OCI-LY1 (cell line): Measurements from ENCODE around the gene SH3PXD2A.

Source experiments
- H2AFZ ChIP-seq: fragments of 200-600 bp; sonication (generic), shearing (Covaris generic); 2 replicates; pipeline ENCODE4 v1.6.0; 2014; ENCODE audit warnings: antibody characterized with exemption, mild to moderate bottlenecking, low read length
- H3F3A ChIP-seq: fragments of 200-600 bp; sonication (generic), shearing (Covaris generic); 2 replicates; pipeline ENCODE4 v1.6.0; 2014; ENCODE audit warnings: mild to moderate bottlenecking, antibody characterized with exemption, low read length, moderate library complexity; ENCODE audit not compliant: insufficient read depth
- H3K27ac ChIP-seq: fragments of 200-600 bp; sonication (generic); 2 replicates; pipeline ENCODE4 v1.5.1; 2014; ENCODE audit warnings: low read length, mixed run types, mild to moderate bottlenecking, low read depth; ENCODE audit not compliant: poor library complexity, severe bottlenecking
- H3K27me3 ChIP-seq: fragments of 200-600 bp; sonication (generic); 2 replicates; pipeline ENCODE4 v1.6.0; 2014; ENCODE audit warnings: antibody characterized with exemption, mild to moderate bottlenecking, low read length, moderate library complexity; ENCODE audit not compliant: insufficient read depth
- H3K36me3 ChIP-seq: fragments of 200-600 bp; sonication (generic); 2 replicates; pipeline ENCODE4 v1.6.1; 2014; ENCODE audit warnings: mild to moderate bottlenecking, antibody characterized with exemption, low read length, moderate library complexity, mixed read lengths; ENCODE audit not compliant: insufficient read depth
- H3K4me1 ChIP-seq: fragments of 200-600 bp; sonication (generic); 2 replicates; pipeline ENCODE4 v1.5.1; 2014; ENCODE audit warnings: mild to moderate bottlenecking, low read length, moderate library complexity; ENCODE audit not compliant: insufficient read depth, severe bottlenecking
- H3K4me2 ChIP-seq: fragments of 200-600 bp; sonication (generic), shearing (Covaris generic); 2 replicates; pipeline ENCODE4 v1.6.1; 2014; ENCODE audit warnings: low read length
- H3K4me3 ChIP-seq: fragments of 200-600 bp; sonication (generic); 2 replicates; pipeline ENCODE4 v1.5.1; 2014; ENCODE audit warnings: low read length, low read depth, mild to moderate bottlenecking, mixed read lengths; ENCODE audit not compliant: poor library complexity, severe bottlenecking
- H3K79me2 ChIP-seq: fragments of 200-600 bp; shearing (Covaris generic); 2 replicates; pipeline ENCODE4 v1.6.1; 2016; ENCODE audit warnings: mixed run types, low read length, mixed read lengths; ENCODE audit not compliant: insufficient read depth
- H3K9ac ChIP-seq: fragments of 200-600 bp; sonication (generic), shearing (Covaris generic); 2 replicates; pipeline ENCODE4 v1.6.1; 2014; ENCODE audit warnings: mild to moderate bottlenecking, low read length, mixed read lengths
- H3K9me2 ChIP-seq: fragments of 200-600 bp; sonication (generic), shearing (Covaris generic); 2 replicates; pipeline ENCODE4 v1.6.1; 2014; ENCODE audit warnings: low read depth, mild to moderate bottlenecking, low read length, mixed read lengths
- H3K9me3 ChIP-seq: fragments of 200-600 bp; shearing (Covaris generic); 2 replicates; pipeline ENCODE4 v1.6.1; 2014; ENCODE audit warnings: low read length, mixed read lengths
- H4K20me1 ChIP-seq: fragments of 200-600 bp; sonication (generic), shearing (Covaris generic); 2 replicates; pipeline ENCODE4 v1.6.0; 2016; ENCODE audit warnings: mild to moderate bottlenecking, low read length; ENCODE audit not compliant: insufficient read depth
- CTCF ChIP-seq: fragments of 200-600 bp; sonication (generic), shearing (Covaris generic); IDR thresholded peaks from 2 replicates; pipeline ENCODE4 v1.5.1; 2017; ENCODE audit warnings: mild to moderate bottlenecking, antibody characterized with exemption, low read length, moderate library complexity, mixed read lengths
- EZH2 ChIP-seq: fragments of 200-600 bp; sonication (generic), shearing (Covaris generic); IDR thresholded peaks from 2 replicates; pipeline ENCODE4 v1.8.0; 2017; ENCODE audit warnings: borderline replicate concordance, mixed run types, mild to moderate bottlenecking, antibody characterized with exemption, low read length, moderate library complexity, mixed read lengths

The SH3PXD2A gene

DNA sequence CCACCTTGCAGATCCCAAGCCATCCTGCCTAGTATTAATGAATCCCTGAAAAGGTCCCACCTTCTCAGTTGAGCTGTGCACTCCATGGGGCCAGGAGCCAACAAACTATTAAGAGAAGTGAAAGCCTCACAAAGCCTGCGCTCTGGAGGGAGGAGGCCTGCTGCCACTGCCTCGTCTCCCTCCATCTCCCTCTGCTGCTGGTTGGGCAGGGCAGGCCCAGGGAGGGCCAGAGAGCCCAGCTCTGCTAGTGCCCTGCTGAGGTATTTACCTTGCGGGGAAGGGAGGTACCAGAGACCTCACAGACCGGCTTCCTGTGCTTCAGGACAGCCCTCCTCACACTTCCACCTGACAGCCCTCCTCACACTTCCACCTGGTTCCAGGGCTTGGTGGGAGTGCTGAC is 171.5 kb downstream of the SH3PXD2A start:
- no peaks in the 10 kb centered on the region for H3K36me3 ChIP-seq
- H3K9ac ChIP-seq = no peak overlapping the region
- H3K79me2 ChIP-seq = no peaks in the 10 kb centered on the region

DNA sequence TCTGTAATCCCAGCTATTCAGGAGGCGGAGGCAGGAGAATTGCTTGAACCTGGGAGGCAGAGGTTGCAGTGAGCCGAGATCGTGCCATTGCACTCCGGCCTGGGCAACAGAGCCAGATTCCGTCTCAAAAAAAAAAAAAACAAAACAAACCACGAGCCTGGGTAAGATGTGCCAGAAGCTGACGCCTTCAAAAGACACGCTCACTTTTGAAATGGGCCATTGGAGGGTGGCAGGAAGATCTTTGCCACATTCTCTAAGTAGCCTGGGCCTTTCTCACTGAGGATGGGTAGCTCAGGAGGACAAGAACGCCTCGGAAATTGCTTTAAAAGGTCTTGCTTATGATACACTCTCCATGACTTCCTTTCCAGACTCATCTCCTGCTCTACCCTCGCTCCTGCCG is 172.7 kb downstream of the SH3PXD2A start:
- H3K4me3 ChIP-seq = no peak overlapping the region
- H3K4me2 ChIP-seq = no peak overlapping the region
- H3K27ac ChIP-seq = no peak overlapping the region

More for the DNA sequence above, 171.5 kb downstream of the SH3PXD2A start:
- Histone ChIP-seq H3K4me1 (peaks cover 10% of the 10 kb centered on the region), H3K9me2 (no peaks in the 10 kb centered on the region), H3K9me3 (no peaks in the 10 kb centered on the region), H3K4me2 (no peak overlapping the region), H2AFZ (no peak overlapping the region), H4K20me1 (no peaks in the 10 kb centered on the region), H3K27me3 (peaks cover 4% of the 10 kb centered on the region; the same call in 1 of the 2 replicates), H3K27ac (no peak overlapping the region), H3K4me3 (no peak overlapping the region), H3F3A (no peaks in the 10 kb centered on the region)
- TF ChIP-seq EZH2 (no peak), CTCF (no peak)

GRCh38 chr10:103681617-103682399 is 173.6 kb downstream of the SH3PXD2A start:
- H4K20me1 ChIP-seq = no peaks in the 10 kb centered on the region
- H3K79me2 ChIP-seq = no peaks in the 10 kb centered on the region
- no peaks in the 10 kb centered on the region for H3K9me2 ChIP-seq
- TF ChIP-seq CTCF = no peak
- no peaks in the 10 kb centered on the region for H3K9me3 ChIP-seq
- H3K4me1 ChIP-seq = peaks cover 24% of the 10 kb centered on the region
- no peaks in the 10 kb centered on the region for H3F3A ChIP-seq
- no peak overlapping the region for H2AFZ ChIP-seq
- H3K4me2 ChIP-seq = no peak overlapping the region
- no peak overlapping the region for H3K9ac ChIP-seq
- H3K36me3 ChIP-seq = no peaks in the 10 kb centered on the region
- H3K27ac ChIP-seq = no peak overlapping the region
- no peak overlapping the region for H3K4me3 ChIP-seq
- peaks cover 4% of the 10 kb centered on the region; the same call in 1 of the 2 replicates for H3K27me3 ChIP-seq

More for the DNA sequence above, 172.7 kb downstream of the SH3PXD2A start:
- Histone ChIP-seq H4K20me1 (no peaks in the 10 kb centered on the region), H3K27me3 (peaks cover 4% of the 10 kb centered on the region; the same call in 1 of the 2 replicates), H3K36me3 (no peaks in the 10 kb centered on the region), H3F3A (no peaks in the 10 kb centered on the region), H3K9me3 (no peaks in the 10 kb centered on the region), H3K9me2 (no peaks in the 10 kb centered on the region), H2AFZ (no peak overlapping the region), H3K9ac (no peak overlapping the region), H3K79me2 (no peaks in the 10 kb centered on the region), H3K4me1 (peaks cover 22% of the 10 kb centered on the region)
- TF ChIP-seq CTCF (no peak), EZH2 (no peak)
